Endodermal cell (in vitro differentiated cells): ENCODE measurements around the gene STYK1. TPM values are rescaled to one million over a fixed set of nuclear protein-coding genes. Genes with fewer than 3 reads are reported as not detected.

Source experiments
- DNase-seq: peaks from one replicate; pipeline ENCODE4 v3.0.0-alpha.2; 2017
- H3K27ac ChIP-seq: 2 replicates; pipeline ENCODE4 v1.5.1; 2013; ENCODE audit warnings: mild to moderate bottlenecking, low read depth, low read length, moderate library complexity
- H3K27me3 ChIP-seq: 2 replicates; pipeline ENCODE4 v1.6.1; 2013; ENCODE audit warnings: mild to moderate bottlenecking, low read length, moderate library complexity; ENCODE audit not compliant: insufficient read depth, control insufficient read depth, poor library complexity, severe bottlenecking
- H3K36me3 ChIP-seq: 2 replicates; pipeline ENCODE4 v1.7.0; 2013; ENCODE audit warnings: mild to moderate bottlenecking, low read length, moderate library complexity; ENCODE audit not compliant: control insufficient read depth, insufficient read depth
- H3K4me1 ChIP-seq: one replicate; pipeline ENCODE4 v1.7.0; 2013; ENCODE audit warnings: low read length; ENCODE audit not compliant: control insufficient read depth, insufficient read depth
- H3K4me3 ChIP-seq: 2 replicates; pipeline ENCODE4 v1.5.1; 2013; ENCODE audit warnings: mild to moderate bottlenecking, low read length, moderate library complexity
- H3K9ac ChIP-seq: 2 replicates; pipeline ENCODE4 v1.6.1; 2013; ENCODE audit warnings: mild to moderate bottlenecking, low read length, moderate library complexity; ENCODE audit not compliant: poor library complexity, severe bottlenecking; ENCODE audit errors: extremely low read depth
- H3K9me3 ChIP-seq: 2 replicates; pipeline ENCODE4 v1.6.1; 2013; ENCODE audit warnings: mild to moderate bottlenecking, low read length, moderate library complexity; ENCODE audit not compliant: control insufficient read depth
- H3K27ac Mint-ChIP-seq: 2 replicates; pipeline ENCODE4 v1.8.0; 2020; ENCODE audit warnings: mixed read lengths
- H3K27me3 Mint-ChIP-seq: 2 replicates; pipeline ENCODE4 v1.8.0; 2021; ENCODE audit warnings: mild to moderate bottlenecking, mixed read lengths; ENCODE audit not compliant: insufficient read depth
- H3K36me3 Mint-ChIP-seq: 2 replicates; pipeline ENCODE4 v1.8.0; 2020; ENCODE audit warnings: low read depth, mixed read lengths
- H3K4me1 Mint-ChIP-seq: 2 replicates; pipeline ENCODE4 v1.8.0; 2020; ENCODE audit warnings: mixed read lengths
- H3K4me3 Mint-ChIP-seq: 2 replicates; pipeline ENCODE4 v1.8.0; 2020; ENCODE audit warnings: mild to moderate bottlenecking, moderate library complexity, mixed read lengths
- H3K9me3 Mint-ChIP-seq: 2 replicates; pipeline ENCODE4 v1.8.0; 2020; ENCODE audit warnings: mild to moderate bottlenecking, mixed read lengths
- CTCF ChIP-seq: fragments of 200-600 bp; sonication (generic); conservative IDR thresholded peaks from 2 replicates; pipeline ENCODE4 v1.5.0; 2021; ENCODE audit warnings: antibody characterized with exemption, mild to moderate bottlenecking
- WGBS, 2 experiments: methylation state at CpG; one replicate each; pipeline versions ENCODE4 v1.1.5 to v1.1.7; 2013; ENCODE audit warnings: missing lambda C conversion rate in 2 of 2, mixed read lengths in 1 of 2; ENCODE audit not compliant: insufficient coverage in 1 of 2, insufficient read length in 1 of 2; 5-methylcytosine and 5-hydroxymethylcytosine counted together
- total RNA-seq, 2 donors: library from RNA; stranded (reverse); fragmentation: NEBNext Ultra II Directional in 1 of 2; extraction: Animal tissue kit (Norgen Biotek cat#: 25700) in 1 of 2; gene quantifications; 2 replicates in 1 of 2; 3 replicates in 1 of 2; pipeline ENCODE4 v1.2.1, GENCODE V29; 2021

The STYK1 gene
- total RNA-seq, 2 donors from 2014 or later = 3.3 to 4.5 TPM

- no peaks in the 10 kb centered on the region for H3K36me3 ChIP-seq
- TF ChIP-seq CTCF = no peak
- H3K4me1 Mint-ChIP-seq = peaks cover 12% of the 10 kb centered on the region
- DNase-seq = no peak
- no peak overlapping the region for H3K4me3 Mint-ChIP-seq
- no peaks in the 10 kb centered on the region for H3K27me3 Mint-ChIP-seq
- H3K27me3 ChIP-seq = no peaks in the 10 kb centered on the region
- no peak overlapping the region for H3K9ac ChIP-seq
- no peaks in the 10 kb centered on the region for H3K36me3 Mint-ChIP-seq
- no peaks in the 10 kb centered on the region for H3K9me3 Mint-ChIP-seq
- no peak overlapping the region for H3K27ac ChIP-seq
- no peak overlapping the region for H3K27ac Mint-ChIP-seq
- H3K4me1 ChIP-seq = no peaks in the 10 kb centered on the region
- 91 to 96% methylated on average over 3 of the region's 3 CpGs for WGBS, 2 experiments
- H3K9me3 ChIP-seq = no peaks in the 10 kb centered on the region
- H3K4me3 ChIP-seq = no peak overlapping the region
Observed at GRCh38 chr12:10633541-10633940, 40.3 kb downstream of the STYK1 start.

- no peaks in the 10 kb centered on the region for H3K9me3 ChIP-seq
- no peak overlapping the region for H3K4me3 ChIP-seq
- no peaks in the 10 kb centered on the region for H3K36me3 ChIP-seq
- no peaks in the 10 kb centered on the region for H3K9me3 Mint-ChIP-seq
- no peak overlapping the region for H3K27ac Mint-ChIP-seq
- H3K36me3 Mint-ChIP-seq = no peaks in the 10 kb centered on the region
- DNase-seq = no peak
- TF ChIP-seq CTCF = no peak
- H3K4me3 Mint-ChIP-seq = no peak overlapping the region
- no peak overlapping the region for H3K27ac ChIP-seq
- no peaks in the 10 kb centered on the region for H3K27me3 ChIP-seq
- H3K4me1 ChIP-seq = no peaks in the 10 kb centered on the region
- H3K27me3 Mint-ChIP-seq = no peaks in the 10 kb centered on the region
- peaks cover 12% of the 10 kb centered on the region for H3K4me1 Mint-ChIP-seq
- no peak overlapping the region for H3K9ac ChIP-seq
Observed at GRCh38 chr12:10632226-10632625, 41.6 kb downstream of the STYK1 start.

GRCh38 chr12:10624605-10625004, 49.2 kb downstream of the STYK1 start:
- H3K27ac Mint-ChIP-seq = no peak overlapping the region
- Histone ChIP-seq H3K36me3 (no peaks in the 10 kb centered on the region), H3K4me3 (no peak overlapping the region), H3K27ac (no peak overlapping the region), H3K4me1 (no peaks in the 10 kb centered on the region), H3K9ac (no peak overlapping the region), H3K9me3 (no peaks in the 10 kb centered on the region), H3K27me3 (peaks cover 5% of the 10 kb centered on the region)
- H3K27me3 Mint-ChIP-seq = no peaks in the 10 kb centered on the region
- no peak for TF ChIP-seq CTCF
- DNase-seq = no peak
- H3K4me3 Mint-ChIP-seq = no peak overlapping the region
- H3K9me3 Mint-ChIP-seq = peaks cover 2% of the 10 kb centered on the region
- WGBS, 2 experiments = 88 to 93% methylated on average over 3 of the region's 3 CpGs
- peaks cover 9% of the 10 kb centered on the region for H3K36me3 Mint-ChIP-seq
- H3K4me1 Mint-ChIP-seq = no peaks in the 10 kb centered on the region
